Testis (tissue), 2 donors: ENCODE measurements around the gene CERS4.

Experiments
- POLR2A ChIP-seq: fragments of 450-650 bp; IDR thresholded peaks from one replicate; pipeline ENCODE4 v1.6.1; 2017; ENCODE audit warnings: antibody characterized with exemption, mild to moderate bottlenecking, moderate library complexity
- TF ChIP-seq, protein P1 (sequence below), 3 experiments: fragments of 450-650 bp in 2 of 3; fragments of 200-600 bp in 1 of 3; sonication (generic) in 1 of 3; IDR thresholded peaks; one replicate each; pipeline ENCODE4 v1.5.1; 2016 to 2019; ENCODE audit warnings: antibody characterized with exemption in 3 of 3, mild to moderate bottlenecking in 2 of 3, moderate library complexity in 1 of 3

DNA sequence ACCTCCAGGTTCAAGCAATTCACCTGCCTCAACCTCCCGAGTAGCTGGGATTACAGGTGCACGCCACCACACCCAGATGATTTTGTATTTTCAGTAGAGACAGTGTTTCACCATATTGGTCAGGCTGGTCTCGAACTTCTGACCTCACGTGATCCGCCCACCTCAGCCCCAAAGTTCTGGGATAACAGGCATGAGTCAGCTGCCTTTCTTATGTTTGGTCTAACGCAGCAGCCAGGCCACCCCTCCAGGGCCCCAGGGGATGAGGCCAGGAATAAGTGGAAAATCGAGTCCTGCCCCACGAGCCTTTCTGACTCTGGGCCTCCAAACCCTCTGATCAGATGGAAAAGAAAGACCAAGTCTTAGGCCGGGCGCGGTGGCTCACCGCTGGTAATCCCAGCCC is 44.5 kb downstream of the CERS4 start:
- TF ChIP-seq, protein P1, sequence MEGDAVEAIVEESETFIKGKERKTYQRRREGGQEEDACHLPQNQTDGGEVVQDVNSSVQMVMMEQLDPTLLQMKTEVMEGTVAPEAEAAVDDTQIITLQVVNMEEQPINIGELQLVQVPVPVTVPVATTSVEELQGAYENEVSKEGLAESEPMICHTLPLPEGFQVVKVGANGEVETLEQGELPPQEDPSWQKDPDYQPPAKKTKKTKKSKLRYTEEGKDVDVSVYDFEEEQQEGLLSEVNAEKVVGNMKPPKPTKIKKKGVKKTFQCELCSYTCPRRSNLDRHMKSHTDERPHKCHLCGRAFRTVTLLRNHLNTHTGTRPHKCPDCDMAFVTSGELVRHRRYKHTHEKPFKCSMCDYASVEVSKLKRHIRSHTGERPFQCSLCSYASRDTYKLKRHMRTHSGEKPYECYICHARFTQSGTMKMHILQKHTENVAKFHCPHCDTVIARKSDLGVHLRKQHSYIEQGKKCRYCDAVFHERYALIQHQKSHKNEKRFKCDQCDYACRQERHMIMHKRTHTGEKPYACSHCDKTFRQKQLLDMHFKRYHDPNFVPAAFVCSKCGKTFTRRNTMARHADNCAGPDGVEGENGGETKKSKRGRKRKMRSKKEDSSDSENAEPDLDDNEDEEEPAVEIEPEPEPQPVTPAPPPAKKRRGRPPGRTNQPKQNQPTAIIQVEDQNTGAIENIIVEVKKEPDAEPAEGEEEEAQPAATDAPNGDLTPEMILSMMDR (IDR thresholded peaks at IDR 0.05) = no peak
- TF ChIP-seq POLR2A = no peak
